B cell (primary cell): ENCODE measurements around the gene WBP2. TPM values are rescaled to one million over a fixed set of nuclear protein-coding genes. Genes with fewer than 3 reads are reported as not detected.
A peak's percentile ranks its signal among the peaks of the same experiment; 100 is the strongest.

Experiments used
- ATAC-seq: fragments of 200-7000 bp; cut with Tn5 transposase; one replicate; pipeline ENCODE4 v1.10.0; 2021; ENCODE audit warnings: low read depth, mild to moderate bottlenecking, moderate number of reproducible peaks, moderate library complexity
- CTCF ChIA-PET: fragments of 350-600 bp; sonication (Branson Sonifier 250); formaldehyde crosslinking; loops from one replicate; lab custom pipeline; 2021; ENCODE audit warnings: antibody characterized with exemption, inconsistent platforms; lab: Charles Lee
- POLR2A ChIA-PET: fragments of 350-600 bp; sonication (Branson Sonifier 250); formaldehyde crosslinking; loops from one replicate; lab custom pipeline; 2021; ENCODE audit warnings: antibody characterized with exemption; lab: Charles Lee
- DNase-seq: peaks from one replicate; pipeline ENCODE4 v3.0.0; 2013
- H2AFZ ChIP-seq: 2 replicates; pipeline ENCODE4 v1.6.1; 2012; ENCODE audit warnings: mild to moderate bottlenecking, low read depth, low read length; ENCODE audit not compliant: insufficient read depth, poor library complexity, severe bottlenecking
- H3K27ac ChIP-seq, 2 donors: 1 replicate in 1 of 2; 2 replicates in 1 of 2; pipeline ENCODE4 v1.5.1; 2012 to 2013; ENCODE audit warnings: low read length in 2 of 2, mild to moderate bottlenecking in 2 of 2, moderate library complexity in 1 of 2
- H3K27me3 ChIP-seq, 4 experiments: fragments of 200-600 bp in 1 of 4; sonication (generic) in 1 of 4; replicated peaks in 1 of 4; 1 replicate in 2 of 4; 2 replicates in 2 of 4; pipeline versions ENCODE4 v1.6.1 to v1.7.0; 2013 to 2016; ENCODE audit warnings: low read length in 3 of 4, mild to moderate bottlenecking in 2 of 4, mixed read lengths in 1 of 4, moderate library complexity in 1 of 4; ENCODE audit not compliant: insufficient read depth in 4 of 4, control insufficient read depth in 3 of 4; ENCODE audit errors: control extremely low read depth in 1 of 4
- H3K36me3 ChIP-seq, 2 experiments: replicated peaks in 1 of 2; 1 replicate in 1 of 2; 2 replicates in 1 of 2; pipeline versions ENCODE4 v1.6.1 to v1.7.1; 2013; ENCODE audit warnings: low read length in 1 of 2; ENCODE audit not compliant: insufficient read depth in 2 of 2, control insufficient read depth in 1 of 2; ENCODE audit errors: control extremely low read depth in 1 of 2, extremely low read depth in 1 of 2
- H3K4me1 ChIP-seq, 2 donors: fragments of 200-600 bp in 1 of 2; sonication (generic) in 1 of 2; 1 replicate in 1 of 2; 2 replicates in 1 of 2; pipeline versions ENCODE4 v1.5.1 to v1.6.1; 2013 to 2017; ENCODE audit warnings: low read length in 2 of 2; ENCODE audit not compliant: control insufficient read depth in 2 of 2, insufficient read depth in 2 of 2
- H3K4me2 ChIP-seq: replicated peaks from 2 replicates; pipeline ENCODE3; 2012; ENCODE audit warnings: mild to moderate bottlenecking, low read depth, low read length; ENCODE audit not compliant: poor library complexity, severe bottlenecking
- H3K4me3 ChIP-seq, 5 experiments: fragments of 200-600 bp in 1 of 5; sonication (generic) in 1 of 5; 1 replicate in 3 of 5; 2 replicates in 2 of 5; pipeline versions ENCODE4 v1.5.1 to v1.7.0; 2011 to 2016; ENCODE audit warnings: low read length in 4 of 5, mild to moderate bottlenecking in 4 of 5, low read depth in 2 of 5, control low read depth in 1 of 5, moderate library complexity in 1 of 5; ENCODE audit not compliant: insufficient read depth in 1 of 5; ENCODE audit errors: control extremely low read depth in 1 of 5, extremely low read depth in 1 of 5
- H3K79me2 ChIP-seq: fragments of 200-600 bp; sonication (generic); one replicate; pipeline ENCODE4 v1.6.0; 2016; ENCODE audit warnings: low read length; ENCODE audit not compliant: control insufficient read depth, insufficient read depth
- H3K9ac ChIP-seq: fragments of 200-600 bp; sonication (generic); 2 replicates; pipeline ENCODE4 v1.6.1; 2017; ENCODE audit warnings: mild to moderate bottlenecking, low read length, moderate library complexity
- H3K9me3 ChIP-seq, 3 donors: one replicate each; pipeline versions ENCODE4 v1.6.1 to v1.7.1; 2013; ENCODE audit warnings: low read length in 2 of 3; ENCODE audit not compliant: control insufficient read depth in 2 of 3, insufficient read depth in 1 of 3; ENCODE audit errors: control extremely low read depth in 1 of 3
- H4K20me1 ChIP-seq: 2 replicates; pipeline ENCODE4 v1.6.0; 2012; ENCODE audit warnings: mild to moderate bottlenecking, low read length; ENCODE audit not compliant: insufficient read depth, control insufficient read depth, poor library complexity, severe bottlenecking
- H3K27ac Mint-ChIP-seq: one replicate; pipeline ENCODE4 v1.8.0; 2021; ENCODE audit warnings: mixed read lengths
- H3K27me3 Mint-ChIP-seq: one replicate; pipeline ENCODE4 v1.8.0; 2021; ENCODE audit warnings: mixed read lengths
- H3K4me1 Mint-ChIP-seq: one replicate; pipeline ENCODE4 v1.8.0; 2021; ENCODE audit warnings: mixed read lengths
- H3K4me3 Mint-ChIP-seq: one replicate; pipeline ENCODE4 v1.8.0; 2021; ENCODE audit warnings: mixed read lengths
- H3K9me3 Mint-ChIP-seq: one replicate; pipeline ENCODE4 v1.8.0; 2022; ENCODE audit warnings: mixed read lengths; ENCODE audit not compliant: insufficient read depth
- CTCF ChIP-seq: fragments of 200-600 bp; IDR thresholded peaks from one replicate; pipeline ENCODE4 v1.8.0; 2022; ENCODE audit warnings: antibody characterized with exemption, mild to moderate bottlenecking
- EZH2 ChIP-seq: IDR thresholded peaks from 2 replicates; pipeline ENCODE4 v1.6.1; 2012; ENCODE audit warnings: borderline replicate concordance, low read depth, mild to moderate bottlenecking, moderate library complexity, low read length; ENCODE audit not compliant: insufficient read depth, poor library complexity, severe bottlenecking
- WGBS: methylation state at CpG from one replicate; pipeline ENCODE4 v1.1.5; 2013; ENCODE audit warnings: missing lambda C conversion rate; ENCODE audit not compliant: insufficient coverage; 5-methylcytosine and 5-hydroxymethylcytosine counted together
- intact Hi-C: fragments of 100-400 bp; cut with micrococcal nuclease; formaldehyde crosslinking; loops from one replicate; pipeline ENCODE4 v1.10.0; 2022
- polyA plus RNA-seq: library from polyadenylated mRNA; depleted of rRNA; stranded (reverse); fragments of >200 nt; gene quantifications from 2 replicates; pipeline ENCODE4 v1.2.3, GENCODE V29; 2012
- total RNA-seq, 2 donors: library from RNA; stranded (reverse); fragments of 120-200 nt in 1 of 2; gene quantifications; 1 replicate in 1 of 2; 2 replicates in 1 of 2; pipeline versions ENCODE4 v1.2.3 to v1.2.4, GENCODE V29; 2013 to 2022

WBP2 gene
- total and polyA plus RNA-seq, 2 donors (not counting 1 experiment from before 2014, with no cell fraction given): 88.6 to 140 TPM

DNA sequence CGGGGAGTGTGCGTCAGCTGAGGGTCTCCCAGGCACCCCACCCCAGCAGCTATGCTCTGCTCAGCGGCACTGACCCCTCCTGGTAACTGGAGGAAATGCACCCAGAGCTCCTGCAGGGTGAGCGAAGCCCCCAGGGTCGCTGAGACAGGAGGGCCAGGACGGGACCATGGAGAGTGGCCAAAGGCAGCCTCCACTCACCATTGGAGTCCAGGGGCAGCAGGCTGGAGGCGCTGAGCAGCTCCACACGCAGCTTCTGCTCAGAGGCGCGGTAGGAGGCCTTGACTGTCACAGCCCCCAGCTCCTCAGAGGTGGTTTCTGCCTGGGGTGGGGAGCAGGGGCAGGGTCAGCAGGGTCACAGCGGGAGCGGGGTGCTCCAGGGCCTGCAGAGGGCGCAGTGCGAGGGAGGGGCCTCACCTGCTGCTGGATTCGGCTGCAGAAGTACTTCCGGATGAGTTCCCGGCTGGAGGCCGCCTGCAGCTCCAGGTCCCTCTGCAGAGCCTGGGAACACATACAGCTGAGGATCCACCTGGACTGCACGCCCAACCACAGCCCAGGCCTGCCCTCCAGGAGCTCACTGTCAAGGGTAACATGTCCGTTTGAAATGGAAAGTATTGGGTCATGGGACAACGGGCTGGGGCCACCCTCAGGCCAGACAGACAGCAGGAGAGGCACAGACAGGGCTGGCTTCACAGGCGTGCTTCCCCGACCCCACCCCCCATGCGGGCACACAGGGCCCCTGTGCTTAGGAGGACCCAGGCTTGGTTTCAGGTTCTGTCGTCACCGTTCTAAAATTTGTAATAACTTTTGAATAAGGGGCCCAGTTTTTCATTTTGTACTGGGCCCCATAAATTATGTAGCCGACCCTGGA is 24.7 kb downstream of the WBP2 start:
- Mint-ChIP-seq H3K27me3 (no peaks in the 10 kb centered on the region), H3K4me1 (peaks cover 27% of the 10 kb centered on the region), H3K27ac (no peak overlapping the region), H3K9me3 (no peaks in the 10 kb centered on the region), H3K4me3 (no peak overlapping the region)
- ATAC-seq: peak; percentile 22
- H4K20me1 ChIP-seq: no peaks in the 10 kb centered on the region
- no peaks in the 10 kb centered on the region for H3K27me3 ChIP-seq
- TF ChIP-seq CTCF: peak; percentile 76
- no peak for TF ChIP-seq EZH2
- no peak overlapping the region for H3K4me3 ChIP-seq
- H3K79me2 ChIP-seq: no peaks in the 10 kb centered on the region
- intact Hi-C loops: no loop called here
- ChIA-PET CTCF (interaction anchor here (0.7 to 6.8 kb wide), 24 partner anchors 9 to 176 kb away, joined by 3 to 83 read pairs (median 4); partner anchors contain the start of genes GALK1, TRIM47, TRIM65 and WBP2), POLR2A (interaction anchor here (0.6 to 2.5 kb wide), 5 partner anchors 11 to 61 kb away, joined by 4 to 9 read pairs (median 4); partner anchors contain the start of gene WBP2)
- H2AFZ ChIP-seq: no peak overlapping the region
- H3K9ac ChIP-seq: no peak overlapping the region
- H3K4me1 ChIP-seq: peaks cover 12 to 21% of the 10 kb centered on the region in 2 donors
- H3K36me3 ChIP-seq: peaks cover 0 to 48% of the 10 kb centered on the region in 2 experiments
- no peak overlapping the region for H3K27ac ChIP-seq
- 94% methylated on average over 23 of the region's 27 CpGs for WGBS
- H3K4me2 ChIP-seq: no peak overlapping the region
- no peaks in the 10 kb centered on the region for H3K9me3 ChIP-seq
- DNase-seq: peak; percentile 55

GRCh38 chr17:75829747-75830146 is 25.4 kb downstream of the WBP2 start:
- DNase-seq (no peak), ATAC-seq (no peak)
- Histone ChIP-seq H3K4me1 (peaks cover 12 to 21% of the 10 kb centered on the region in 2 donors), H3K27me3 (no peaks in the 10 kb centered on the region), H3K4me2 (no peak overlapping the region), H3K79me2 (no peaks in the 10 kb centered on the region), H3K4me3 (no peak overlapping the region), H4K20me1 (no peaks in the 10 kb centered on the region), H3K9me3 (no peaks in the 10 kb centered on the region), H3K36me3 (peaks cover 0 to 43% of the 10 kb centered on the region in 2 experiments), H3K9ac (no peak overlapping the region), H2AFZ (no peak overlapping the region), H3K27ac (no peak overlapping the region)
- H3K9me3 Mint-ChIP-seq: no peaks in the 10 kb centered on the region
- no peak overlapping the region for H3K4me3 Mint-ChIP-seq
- TF ChIP-seq CTCF (no peak), EZH2 (no peak)
- H3K27ac Mint-ChIP-seq: no peak overlapping the region
- H3K27me3 Mint-ChIP-seq: no peaks in the 10 kb centered on the region
- intact Hi-C loops: no loop called here
- WGBS: 100% methylated on average over 3 of the region's 7 CpGs
- POLR2A ChIA-PET: interaction anchor here (0.6 to 2.5 kb wide), 5 partner anchors 11 to 60 kb away, joined by 4 to 9 read pairs (median 4); partner anchors contain the start of gene WBP2
- H3K4me1 Mint-ChIP-seq: peaks cover 27% of the 10 kb centered on the region
- CTCF ChIA-PET: interaction anchor here (0.6 to 6.8 kb wide), 24 partner anchors 9 to 176 kb away, joined by 3 to 83 read pairs (median 4); partner anchors contain the start of genes GALK1, TRIM47, TRIM65 and WBP2
